Upper lobe of right lung (tissue), 1 donor: ENCODE data around the gene TXNDC5. TPM values are rescaled to one million over a fixed set of nuclear protein-coding genes. Genes with fewer than 3 reads are reported as not detected.
A peak's percentile ranks its signal among the peaks of the same experiment; 100 is the strongest.

Experiments used
- ATAC-seq: fragments of 200-7000 bp; cut with Tn5 transposase; one replicate; pipeline ENCODE4 v1.9.1; 2020; ENCODE audit warnings: mild to moderate bottlenecking, moderate library complexity
- DNase-seq: peaks from one replicate; pipeline ENCODE4 v3.0.0-alpha.2; 2020
- H3K27ac ChIP-seq: fragments of 200-600 bp; one replicate; pipeline ENCODE4 v1.8.0; 2022
- H3K27me3 ChIP-seq: fragments of 200-600 bp; one replicate; pipeline ENCODE4 v1.8.0; 2022; ENCODE audit warnings: mild to moderate bottlenecking
- H3K36me3 ChIP-seq: fragments of 200-600 bp; one replicate; pipeline ENCODE4 v1.8.0; 2022
- H3K4me1 ChIP-seq: fragments of 200-600 bp; one replicate; pipeline ENCODE4 v1.8.0; 2022
- H3K4me3 ChIP-seq: fragments of 200-600 bp; one replicate; pipeline ENCODE4 v1.8.0; 2022; ENCODE audit warnings: mild to moderate bottlenecking
- H3K9me3 ChIP-seq: fragments of 200-600 bp; one replicate; pipeline ENCODE4 v1.8.0; 2022
- CTCF ChIP-seq: fragments of 200-600 bp; IDR thresholded peaks from one replicate; pipeline ENCODE4 v1.8.0; 2022; ENCODE audit warnings: antibody characterized with exemption
- intact Hi-C: fragments of 100-400 bp; cut with DNase I; formaldehyde crosslinking; loops from one replicate; pipeline ENCODE4 v1.11.0; 2022
- total RNA-seq: library from RNA; stranded (reverse); fragmentation: NEBNext Ultra II Directional; extraction: Animal tissue kit (Norgen Biotek cat#: 25700); gene quantifications from one replicate; pipeline ENCODE4 v1.2.1, GENCODE V29; 2021
- donor health status: DM: no; HTN: yes; CAD: no; lungs with severe emphysema.

Gene TXNDC5
- total RNA-seq, 1 donor from 2014 or later: 107 TPM

GRCh38 chr6:7914991-7915789, 4.6 kb upstream of the TXNDC5 start:
- ATAC-seq (no peak), DNase-seq (no peak)
- Histone ChIP-seq H3K36me3 (no peaks in the 10 kb centered on the region), H3K4me1 (no peaks in the 10 kb centered on the region), H3K27me3 (no peaks in the 10 kb centered on the region), H3K9me3 (no peaks in the 10 kb centered on the region), H3K27ac (no peak overlapping the region), H3K4me3 (no peak overlapping the region)
- intact Hi-C loops: no loop called here
- TF ChIP-seq CTCF: no peak

- no peaks in the 10 kb centered on the region for H3K9me3 ChIP-seq
- intact Hi-C loops: no loop called here
- no peak for TF ChIP-seq CTCF
- H3K27me3 ChIP-seq: no peaks in the 10 kb centered on the region
- H3K4me3 ChIP-seq: no peak overlapping the region
- ATAC-seq (no peak), DNase-seq (no peak)
- peaks cover 4% of the 10 kb centered on the region for H3K4me1 ChIP-seq
- H3K27ac ChIP-seq: no peak overlapping the region
- H3K36me3 ChIP-seq: no peaks in the 10 kb centered on the region
Observed at GRCh38 chr6:7914311-7914710, 3.7 kb upstream of the TXNDC5 start.

GRCh38 chr6:7912736-7913517, 2.3 kb upstream of the TXNDC5 start:
- TF ChIP-seq CTCF: no peak
- ATAC-seq: no peak
- no peak for DNase-seq
- H3K27ac ChIP-seq: no peak overlapping the region
- no peaks in the 10 kb centered on the region for H3K9me3 ChIP-seq
- H3K4me3 ChIP-seq: no peak overlapping the region
- no peaks in the 10 kb centered on the region for H3K36me3 ChIP-seq
- H3K27me3 ChIP-seq: no peaks in the 10 kb centered on the region
- H3K4me1 ChIP-seq: peaks cover 16% of the 10 kb centered on the region
- intact Hi-C loops: no loop called here

GRCh38 chr6:7912024-7912423, 1.4 kb upstream of the TXNDC5 start:
- Histone ChIP-seq H3K27ac (no peak overlapping the region), H3K4me3 (no peak overlapping the region), H3K27me3 (no peaks in the 10 kb centered on the region), H3K4me1 (peaks cover 23% of the 10 kb centered on the region), H3K36me3 (no peaks in the 10 kb centered on the region), H3K9me3 (no peaks in the 10 kb centered on the region)
- intact Hi-C loops: no loop called here
- DNase-seq (no peak), ATAC-seq (no peak)
- TF ChIP-seq CTCF: no peak

GRCh38 chr6:7911345-7911725, 747 bp upstream of the TXNDC5 start:
- peaks cover 23% of the 10 kb centered on the region for H3K4me1 ChIP-seq
- H3K27ac ChIP-seq: no peak overlapping the region
- H3K9me3 ChIP-seq: no peaks in the 10 kb centered on the region
- intact Hi-C loops: no loop called here
- H3K4me3 ChIP-seq: peak overlapping the region; percentile 65
- H3K36me3 ChIP-seq: no peaks in the 10 kb centered on the region
- no peak for ATAC-seq
- TF ChIP-seq CTCF: no peak
- DNase-seq: no peak
- H3K27me3 ChIP-seq: no peaks in the 10 kb centered on the region
